ENCODE data around the gene S100A12.

The S100A12 gene

DNA sequence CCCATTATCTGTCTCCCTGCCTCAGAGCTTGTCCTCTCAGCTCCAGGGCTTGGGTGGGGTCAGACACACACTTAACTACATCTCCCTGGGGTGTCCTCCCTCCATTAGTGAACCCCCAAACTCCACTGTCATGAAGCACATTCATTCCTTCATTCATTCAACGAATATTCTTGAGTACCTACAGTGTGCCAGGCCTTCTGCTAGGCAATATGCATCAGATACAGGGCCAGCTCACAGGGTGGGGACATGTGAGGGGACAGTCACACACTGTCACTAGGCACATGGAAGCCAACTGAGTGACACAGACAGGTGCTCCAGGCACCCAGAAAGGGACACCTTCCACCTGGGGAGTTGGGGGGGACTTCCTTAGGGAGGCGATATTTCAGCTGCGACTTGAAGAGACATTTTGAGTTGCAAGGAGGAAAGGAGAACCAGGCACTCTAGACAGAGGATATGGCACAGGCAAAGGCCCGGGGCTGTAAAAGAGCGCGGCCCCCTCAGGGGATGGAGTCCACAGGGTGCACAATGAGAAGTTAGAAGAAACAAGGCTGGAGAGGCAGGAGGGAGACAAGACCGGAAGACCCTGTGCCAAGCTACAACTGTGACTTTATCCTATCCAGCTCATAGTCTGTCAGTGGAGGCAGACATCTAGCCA lies 24.1 kb upstream of the S100A12 start:
- Histone ChIP-seq H3K4me3 (ENCODE audit: low read length) (no peak overlapping the region), H3K4me2 (ENCODE audit: low read depth, low read length) (no peak overlapping the region), H3K9me3 (replicated peaks; ENCODE audit: insufficient read depth, low read length) (no peaks in the 10 kb centered on the region), H3K4me1 (ENCODE audit: low read length) (no peaks in the 10 kb centered on the region), H4K20me1 (ENCODE audit: insufficient read depth, low read length) (no peaks in the 10 kb centered on the region), H3K9me2 (replicated peaks; ENCODE audit: insufficient read depth, low read length) (no peaks in the 10 kb centered on the region), H3K9ac (ENCODE audit: low read length) (no peak overlapping the region), H3K79me2 (ENCODE audit: low read length) (no peaks in the 10 kb centered on the region), H2AFZ (ENCODE audit: low read length) (no peak overlapping the region), H3K27ac (ENCODE audit: low read length) (no peak overlapping the region), H3K27me3 (replicated peaks; ENCODE audit: insufficient read depth, low read length) (peaks cover 12% of the 10 kb centered on the region), H3K36me3 (replicated peaks; ENCODE audit: insufficient read depth, low read length) (no peaks in the 10 kb centered on the region), H3F3A (ENCODE audit: insufficient read depth, low read length) (no peaks in the 10 kb centered on the region)
- DNase-seq: no peak
- TF ChIP-seq EZH2phosphoT487 (IDR thresholded peaks at IDR 0.05; ENCODE audit: low read length) (no peak), EZH2 (optimal IDR thresholded peaks at IDR 0.05; ENCODE audit: low read depth, low read length) (no peak)
- TF ChIP-seq, protein P1, sequence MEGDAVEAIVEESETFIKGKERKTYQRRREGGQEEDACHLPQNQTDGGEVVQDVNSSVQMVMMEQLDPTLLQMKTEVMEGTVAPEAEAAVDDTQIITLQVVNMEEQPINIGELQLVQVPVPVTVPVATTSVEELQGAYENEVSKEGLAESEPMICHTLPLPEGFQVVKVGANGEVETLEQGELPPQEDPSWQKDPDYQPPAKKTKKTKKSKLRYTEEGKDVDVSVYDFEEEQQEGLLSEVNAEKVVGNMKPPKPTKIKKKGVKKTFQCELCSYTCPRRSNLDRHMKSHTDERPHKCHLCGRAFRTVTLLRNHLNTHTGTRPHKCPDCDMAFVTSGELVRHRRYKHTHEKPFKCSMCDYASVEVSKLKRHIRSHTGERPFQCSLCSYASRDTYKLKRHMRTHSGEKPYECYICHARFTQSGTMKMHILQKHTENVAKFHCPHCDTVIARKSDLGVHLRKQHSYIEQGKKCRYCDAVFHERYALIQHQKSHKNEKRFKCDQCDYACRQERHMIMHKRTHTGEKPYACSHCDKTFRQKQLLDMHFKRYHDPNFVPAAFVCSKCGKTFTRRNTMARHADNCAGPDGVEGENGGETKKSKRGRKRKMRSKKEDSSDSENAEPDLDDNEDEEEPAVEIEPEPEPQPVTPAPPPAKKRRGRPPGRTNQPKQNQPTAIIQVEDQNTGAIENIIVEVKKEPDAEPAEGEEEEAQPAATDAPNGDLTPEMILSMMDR (IDR thresholded peaks at IDR 0.05; ENCODE audit: low read length): no peak

DNA sequence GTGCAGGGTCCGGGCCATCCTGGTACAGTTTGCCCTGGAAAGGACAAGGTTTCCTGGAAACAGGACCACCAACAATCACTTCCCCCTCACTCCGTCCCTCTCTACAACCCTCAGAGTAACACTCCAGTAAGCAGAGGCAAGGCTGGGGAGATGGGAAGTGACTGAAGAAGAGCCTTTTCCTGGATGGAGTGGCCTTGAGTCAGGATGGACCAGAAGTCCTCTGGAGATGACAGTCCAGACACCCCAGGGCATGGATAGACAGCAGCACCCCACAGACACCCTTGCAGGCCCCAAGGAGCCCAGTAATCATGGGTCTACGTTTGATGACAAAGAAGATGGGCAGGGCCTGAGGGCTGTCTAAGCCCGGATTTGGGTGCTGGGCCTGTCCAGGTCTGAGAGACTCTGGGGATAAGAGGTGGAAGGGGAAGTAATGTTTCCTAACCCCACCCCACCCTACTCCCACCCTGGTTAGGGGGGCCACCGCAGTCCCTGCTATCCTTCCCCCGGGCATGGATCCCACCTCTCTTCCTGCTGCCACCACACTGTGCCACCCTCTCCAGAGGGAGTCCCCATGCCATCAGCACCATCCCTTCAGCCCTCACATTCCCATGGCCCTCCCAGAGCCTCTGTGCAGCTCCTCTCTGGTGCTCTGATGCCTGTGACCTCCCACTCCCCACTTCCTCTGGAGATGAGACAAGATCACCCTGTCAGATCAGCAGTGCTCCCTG lies 22.7 kb upstream of the S100A12 start:
- no peak overlapping the region for H3K4me2 ChIP-seq (ENCODE audit: low read depth, low read length)
- H3K9ac ChIP-seq (ENCODE audit: low read length): no peak overlapping the region
- no peak overlapping the region for H2AFZ ChIP-seq (ENCODE audit: low read length)
- H3F3A ChIP-seq (ENCODE audit: insufficient read depth, low read length): no peaks in the 10 kb centered on the region
- no peaks in the 10 kb centered on the region for H3K79me2 ChIP-seq (ENCODE audit: low read length)
- no peaks in the 10 kb centered on the region for H3K9me2 ChIP-seq (replicated peaks; ENCODE audit: insufficient read depth, low read length)
- no peak overlapping the region for H3K27ac ChIP-seq (ENCODE audit: low read length)
- H3K9me3 ChIP-seq (replicated peaks; ENCODE audit: insufficient read depth, low read length): no peaks in the 10 kb centered on the region
- H3K4me3 ChIP-seq (ENCODE audit: low read length): no peak overlapping the region
- DNase-seq: no peak
- no peaks in the 10 kb centered on the region for H3K4me1 ChIP-seq (ENCODE audit: low read length)
- no peaks in the 10 kb centered on the region for H4K20me1 ChIP-seq (ENCODE audit: insufficient read depth, low read length)
- TF ChIP-seq, protein P1 (IDR thresholded peaks at IDR 0.05; ENCODE audit: low read length): no peak
- TF ChIP-seq EZH2 (optimal IDR thresholded peaks at IDR 0.05; ENCODE audit: low read depth, low read length) (no peak), EZH2phosphoT487 (IDR thresholded peaks at IDR 0.05; ENCODE audit: low read length) (no peak)
- H3K36me3 ChIP-seq (replicated peaks; ENCODE audit: insufficient read depth, low read length): no peaks in the 10 kb centered on the region
- H3K27me3 ChIP-seq (replicated peaks; ENCODE audit: insufficient read depth, low read length): peaks cover 12% of the 10 kb centered on the region

DNA sequence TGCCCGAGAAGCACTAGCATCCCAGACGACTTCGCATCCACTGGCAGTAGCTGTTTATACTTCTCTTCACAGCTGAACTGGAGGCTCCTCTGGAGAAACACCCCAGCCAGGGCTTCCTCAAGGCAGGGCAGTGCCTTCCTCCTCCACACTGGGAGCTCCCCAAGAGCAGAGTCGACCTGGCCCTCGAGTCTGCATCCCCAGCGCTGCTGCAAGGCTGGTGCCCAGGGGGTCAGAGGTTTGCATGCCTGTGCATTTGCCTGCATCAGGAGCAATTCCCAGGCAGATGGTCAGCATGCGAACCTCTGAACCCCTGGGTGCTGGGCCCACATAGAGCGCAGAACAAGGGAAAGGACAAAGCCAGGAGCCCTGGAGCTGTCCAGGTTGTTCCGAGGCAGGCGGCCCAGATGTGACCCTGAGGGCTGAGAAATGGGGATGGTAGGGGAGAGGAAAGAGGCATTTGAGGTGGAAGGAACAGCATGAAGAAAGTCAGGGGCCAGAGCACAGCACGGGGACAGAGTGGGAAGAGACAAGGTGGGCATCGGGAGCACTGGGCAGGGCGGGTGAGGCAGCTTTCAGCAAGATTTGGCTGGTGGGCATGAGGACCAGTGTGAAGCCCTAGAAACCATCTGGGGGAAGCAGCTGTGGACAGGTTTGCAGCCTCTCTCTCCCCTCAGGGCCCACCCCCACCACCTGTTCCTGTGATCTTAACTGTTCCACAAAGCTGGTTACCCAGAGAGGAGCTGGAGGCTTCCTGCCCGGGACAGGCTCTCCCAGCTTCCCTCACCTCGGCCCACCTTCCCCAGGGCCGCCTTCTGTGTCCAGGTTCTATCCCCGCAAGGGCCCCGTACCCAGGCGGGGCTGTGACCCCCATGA lies 21.9 kb upstream of the S100A12 start:
- H2AFZ ChIP-seq (ENCODE audit: low read length): no peak overlapping the region
- H3K36me3 ChIP-seq (replicated peaks; ENCODE audit: insufficient read depth, low read length): no peaks in the 10 kb centered on the region
- TF ChIP-seq EZH2 (optimal IDR thresholded peaks at IDR 0.05; ENCODE audit: low read depth, low read length) (no peak), EZH2phosphoT487 (IDR thresholded peaks at IDR 0.05; ENCODE audit: low read length) (no peak)
- TF ChIP-seq, protein P1 (IDR thresholded peaks at IDR 0.05; ENCODE audit: low read length): no peak
- no peaks in the 10 kb centered on the region for H3K4me1 ChIP-seq (ENCODE audit: low read length)
- H3K9me2 ChIP-seq (replicated peaks; ENCODE audit: insufficient read depth, low read length): no peaks in the 10 kb centered on the region
- H3F3A ChIP-seq (ENCODE audit: insufficient read depth, low read length): no peaks in the 10 kb centered on the region
- H3K4me3 ChIP-seq (ENCODE audit: low read length): no peak overlapping the region
- H3K27me3 ChIP-seq (replicated peaks; ENCODE audit: insufficient read depth, low read length): peaks cover 12% of the 10 kb centered on the region
- DNase-seq: no peak
- no peaks in the 10 kb centered on the region for H4K20me1 ChIP-seq (ENCODE audit: insufficient read depth, low read length)
- no peak overlapping the region for H3K4me2 ChIP-seq (ENCODE audit: low read depth, low read length)
- no peaks in the 10 kb centered on the region for H3K79me2 ChIP-seq (ENCODE audit: low read length)
- no peaks in the 10 kb centered on the region for H3K9me3 ChIP-seq (replicated peaks; ENCODE audit: insufficient read depth, low read length)
- H3K9ac ChIP-seq (ENCODE audit: low read length): no peak overlapping the region
- no peak overlapping the region for H3K27ac ChIP-seq (ENCODE audit: low read length)
